ENCODE measurements around the gene CCDC3. TPM values are rescaled to one million over a fixed set of nuclear protein-coding genes. Genes with fewer than 3 reads are reported as not detected.

Gene CCDC3
- total and polyA plus RNA-seq, 2 of the 4 experiments (the other 2 are of a cell fraction), result 0.29 to 0.36 TPM

DNA sequence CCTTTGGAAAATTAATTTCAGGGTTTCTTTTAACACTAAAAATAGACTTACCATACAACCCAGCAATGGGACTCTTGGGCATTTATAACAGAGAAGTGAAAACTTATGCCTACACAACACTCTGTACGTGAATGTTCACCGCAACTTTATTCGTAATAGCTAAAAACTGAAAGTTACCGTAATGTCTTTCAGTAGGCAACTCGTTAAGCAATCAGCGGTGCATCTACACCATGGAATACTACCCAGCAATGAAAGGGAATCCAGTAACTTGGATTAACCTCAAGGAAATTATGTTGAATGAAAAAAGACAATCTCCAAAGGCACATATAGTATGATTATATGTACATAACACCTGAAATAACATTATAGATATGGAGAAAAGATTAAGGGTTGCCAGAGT lies 16.2 kb downstream of the CCDC3 start:
- TF ChIP-seq RFX5 (IDR thresholded peaks at IDR 0.05; ENCODE audit: low read depth, low read length), result no peak
- no peak for TF ChIP-seq CEBPB (IDR thresholded peaks at IDR 0.05; ENCODE audit: low read depth, low read length)
- no peak for TF ChIP-seq MAFK (IDR thresholded peaks at IDR 0.05; ENCODE audit: low read depth, low read length)
- no peak for TF ChIP-seq NFE2L2 (IDR thresholded peaks at IDR 0.05; ENCODE audit: low read depth, low read length)
- TF ChIP-seq, protein P1, sequence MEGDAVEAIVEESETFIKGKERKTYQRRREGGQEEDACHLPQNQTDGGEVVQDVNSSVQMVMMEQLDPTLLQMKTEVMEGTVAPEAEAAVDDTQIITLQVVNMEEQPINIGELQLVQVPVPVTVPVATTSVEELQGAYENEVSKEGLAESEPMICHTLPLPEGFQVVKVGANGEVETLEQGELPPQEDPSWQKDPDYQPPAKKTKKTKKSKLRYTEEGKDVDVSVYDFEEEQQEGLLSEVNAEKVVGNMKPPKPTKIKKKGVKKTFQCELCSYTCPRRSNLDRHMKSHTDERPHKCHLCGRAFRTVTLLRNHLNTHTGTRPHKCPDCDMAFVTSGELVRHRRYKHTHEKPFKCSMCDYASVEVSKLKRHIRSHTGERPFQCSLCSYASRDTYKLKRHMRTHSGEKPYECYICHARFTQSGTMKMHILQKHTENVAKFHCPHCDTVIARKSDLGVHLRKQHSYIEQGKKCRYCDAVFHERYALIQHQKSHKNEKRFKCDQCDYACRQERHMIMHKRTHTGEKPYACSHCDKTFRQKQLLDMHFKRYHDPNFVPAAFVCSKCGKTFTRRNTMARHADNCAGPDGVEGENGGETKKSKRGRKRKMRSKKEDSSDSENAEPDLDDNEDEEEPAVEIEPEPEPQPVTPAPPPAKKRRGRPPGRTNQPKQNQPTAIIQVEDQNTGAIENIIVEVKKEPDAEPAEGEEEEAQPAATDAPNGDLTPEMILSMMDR (conservative IDR thresholded peaks at IDR 0.05; ENCODE audit: low read depth, low read length), result no peak
- Histone ChIP-seq H3K56ac (ENCODE audit: extremely low read depth, insufficient read depth, low read length) (no peak overlapping the region), H3K9me3 (ENCODE audit: control insufficient read depth, insufficient read depth, low read length) (peaks cover 2% of the 10 kb centered on the region; the same call in 1 of the 2 replicates), H4K91ac (ENCODE audit: insufficient read depth, low read depth, low read length) (no peak overlapping the region), H3K9me1 (ENCODE audit: insufficient read depth, low read length) (no peaks in the 10 kb centered on the region), H3K9ac (ENCODE audit: low read depth, low read length) (no peak overlapping the region), H3K79me1 (ENCODE audit: low read depth in 1 of 2, low read length in 2 of 2) (no peaks in the 10 kb centered on the region), H3K23ac (ENCODE audit: low read depth, low read length) (no peak overlapping the region), H4K20me1 (ENCODE audit: insufficient read depth, low read length) (no peaks in the 10 kb centered on the region), H3K14ac (replicated peaks; ENCODE audit: low read depth, low read length) (no peak overlapping the region), H3K27ac (ENCODE audit: insufficient read depth, low read length) (no peak overlapping the region), H2BK15ac (ENCODE audit: low read depth, low read length) (no peak overlapping the region), H3K36me3 (ENCODE audit: control insufficient read depth, insufficient read depth, low read length) (no peaks in the 10 kb centered on the region), H3K27me3 (ENCODE audit: control insufficient read depth, insufficient read depth, low read length) (peaks cover under 1% of the 10 kb centered on the region; the same call in 1 of the 2 replicates), H4K5ac (ENCODE audit: low read depth, low read length) (no peak overlapping the region), H3K18ac (ENCODE audit: low read depth, low read length) (no peak overlapping the region), H2BK120ac (ENCODE audit: low read depth, low read length) (no peak overlapping the region), H3K4ac (ENCODE audit: low read depth, low read length) (no peak overlapping the region), H3K4me2 (ENCODE audit: low read depth, low read length) (no peak overlapping the region), H2AFZ (replicated peaks; ENCODE audit: low read length, poor library complexity) (no peak overlapping the region), H3K4me3 (ENCODE audit: insufficient read depth, low read depth, low read length) (no peak overlapping the region), H3K4me1 (ENCODE audit: control insufficient read depth, insufficient read depth, low read length) (no peaks in the 10 kb centered on the region; the same call in 1 of the 2 replicates), H4K8ac (ENCODE audit: low read depth in 2 of 2, low read length in 2 of 2) (no peak overlapping the region), H2BK5ac (ENCODE audit: low read depth, low read length, poor library complexity, severe bottlenecking) (no peak overlapping the region), H2AK5ac (ENCODE audit: low read depth, low read length) (no peak overlapping the region), H2BK20ac (ENCODE audit: low read depth, low read length) (no peak overlapping the region), H2AK9ac (replicated peaks; ENCODE audit: low read depth, low read length, poor library complexity) (no peak overlapping the region)
- ATAC-seq (ENCODE audit: low read depth), result no peak
- CTCF ChIA-PET, result no interaction called here
- intact Hi-C loops (cut with micrococcal nuclease), result no loop called here
- dilution Hi-C loops (cut with HindIII; ENCODE audit: low sequenced_read_pairs, unreplicated experiment), result no loop called here
- POLR2A ChIA-PET (ENCODE audit: unreplicated experiment), result no interaction called here
- in situ Hi-C loops (cut with MboI; ENCODE audit: low sequenced_read_pairs), result no loop called here
- no peak for DNase-seq
- BruUV-seq (replicated peaks), result no TSS peak
- WGBS, 2 experiments (ENCODE audit: extremely low coverage in 2 of 2, insufficient read length in 1 of 2), result no CpG with 5 or more reads among the region's 6 CpGs
